HL-60 (cell line): ENCODE results near the gene MAN2A2.

Experiments
- CTCF ChIP-seq: IDR thresholded peaks from one replicate; pipeline ENCODE4 v1.5.1; 2011; ENCODE audit warnings: low read length, control low read depth, inconsistent platforms; ENCODE audit not compliant: insufficient read depth
- POLR2AphosphoS5 ChIP-seq: IDR thresholded peaks from 2 replicates; pipeline ENCODE4 v1.6.1; 2012; ENCODE audit warnings: low read depth
- REST ChIP-seq: IDR thresholded peaks from 2 replicates; pipeline ENCODE4 v1.6.1; 2012; ENCODE audit warnings: low read depth; ENCODE audit not compliant: insufficient replicate concordance
- SPI1 ChIP-seq: IDR thresholded peaks from 2 replicates; pipeline ENCODE4 v1.6.1; 2012; ENCODE audit warnings: low read depth, mild to moderate bottlenecking, borderline replicate concordance

GRCh38 chr15:90860450-90860849, 42.7 kb upstream of the MAN2A2 start:
- TF ChIP-seq CTCF (no peak), POLR2AphosphoS5 (no peak), REST (no peak), SPI1 (no peak)
